ENCODE data around the gene MAPK12.
A peak's percentile ranks its signal among the peaks of the same experiment; 100 is the strongest.

MAPK12 gene

DNA sequence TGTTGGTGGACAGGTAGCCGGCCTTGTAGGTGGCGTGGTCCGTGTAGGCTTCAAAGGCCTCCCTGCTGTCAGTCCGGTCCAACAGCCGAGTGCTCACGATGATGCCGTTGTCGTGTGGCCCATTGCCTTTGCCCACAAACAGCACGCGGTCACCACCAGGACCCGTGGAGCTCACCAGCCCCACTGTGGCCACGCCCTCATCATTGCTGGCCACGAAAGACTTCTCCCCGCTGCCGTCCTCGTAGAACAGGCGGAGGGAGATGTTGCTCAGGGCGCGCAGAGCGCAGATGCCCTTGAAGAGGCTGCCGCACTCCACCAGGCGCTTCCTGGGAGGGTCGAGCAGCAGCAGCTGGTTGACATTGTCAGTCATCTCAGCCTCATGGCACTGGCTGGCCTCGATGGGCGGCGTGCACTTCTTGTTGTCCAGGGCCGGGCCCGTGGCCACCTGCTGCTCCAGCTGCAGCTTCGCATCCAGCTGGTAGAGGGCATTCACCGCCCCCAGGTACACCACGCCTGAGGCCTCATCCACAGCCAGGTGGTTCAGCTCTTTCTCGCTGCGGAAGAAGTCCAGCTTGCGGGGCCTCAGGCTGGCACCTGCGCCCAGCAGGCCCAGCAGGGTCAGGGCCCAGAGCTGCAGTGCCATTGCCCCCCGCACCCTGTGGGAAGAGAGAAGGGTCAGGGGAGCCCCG, 28.6 kb upstream of the MAPK12 start:
- TF ChIP-seq, protein P1, sequence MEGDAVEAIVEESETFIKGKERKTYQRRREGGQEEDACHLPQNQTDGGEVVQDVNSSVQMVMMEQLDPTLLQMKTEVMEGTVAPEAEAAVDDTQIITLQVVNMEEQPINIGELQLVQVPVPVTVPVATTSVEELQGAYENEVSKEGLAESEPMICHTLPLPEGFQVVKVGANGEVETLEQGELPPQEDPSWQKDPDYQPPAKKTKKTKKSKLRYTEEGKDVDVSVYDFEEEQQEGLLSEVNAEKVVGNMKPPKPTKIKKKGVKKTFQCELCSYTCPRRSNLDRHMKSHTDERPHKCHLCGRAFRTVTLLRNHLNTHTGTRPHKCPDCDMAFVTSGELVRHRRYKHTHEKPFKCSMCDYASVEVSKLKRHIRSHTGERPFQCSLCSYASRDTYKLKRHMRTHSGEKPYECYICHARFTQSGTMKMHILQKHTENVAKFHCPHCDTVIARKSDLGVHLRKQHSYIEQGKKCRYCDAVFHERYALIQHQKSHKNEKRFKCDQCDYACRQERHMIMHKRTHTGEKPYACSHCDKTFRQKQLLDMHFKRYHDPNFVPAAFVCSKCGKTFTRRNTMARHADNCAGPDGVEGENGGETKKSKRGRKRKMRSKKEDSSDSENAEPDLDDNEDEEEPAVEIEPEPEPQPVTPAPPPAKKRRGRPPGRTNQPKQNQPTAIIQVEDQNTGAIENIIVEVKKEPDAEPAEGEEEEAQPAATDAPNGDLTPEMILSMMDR (IDR thresholded peaks at IDR 0.05) = no peak
- no peaks in the 10 kb centered on the region for H3K27me3 ChIP-seq (ENCODE audit: control insufficient read depth, insufficient read depth, low read length)
- no peak overlapping the region for H3K4me2 ChIP-seq (ENCODE audit: low read length)
- H3K9me3 ChIP-seq (ENCODE audit: control insufficient read depth, low read length) = no peaks in the 10 kb centered on the region
- H3K27ac ChIP-seq = no peak overlapping the region
- H3K79me2 ChIP-seq = peaks cover 31% of the 10 kb centered on the region
- H3K4me3 ChIP-seq (ENCODE audit: low read depth, low read length) = no peak overlapping the region
- H3K4me1 ChIP-seq = peaks cover 17% of the 10 kb centered on the region
- no peaks in the 10 kb centered on the region for H3K36me3 ChIP-seq (ENCODE audit: control insufficient read depth, insufficient read depth, low read length)
- H3K9ac ChIP-seq = no peak overlapping the region
- H2AFZ ChIP-seq = no peak overlapping the region

DNA sequence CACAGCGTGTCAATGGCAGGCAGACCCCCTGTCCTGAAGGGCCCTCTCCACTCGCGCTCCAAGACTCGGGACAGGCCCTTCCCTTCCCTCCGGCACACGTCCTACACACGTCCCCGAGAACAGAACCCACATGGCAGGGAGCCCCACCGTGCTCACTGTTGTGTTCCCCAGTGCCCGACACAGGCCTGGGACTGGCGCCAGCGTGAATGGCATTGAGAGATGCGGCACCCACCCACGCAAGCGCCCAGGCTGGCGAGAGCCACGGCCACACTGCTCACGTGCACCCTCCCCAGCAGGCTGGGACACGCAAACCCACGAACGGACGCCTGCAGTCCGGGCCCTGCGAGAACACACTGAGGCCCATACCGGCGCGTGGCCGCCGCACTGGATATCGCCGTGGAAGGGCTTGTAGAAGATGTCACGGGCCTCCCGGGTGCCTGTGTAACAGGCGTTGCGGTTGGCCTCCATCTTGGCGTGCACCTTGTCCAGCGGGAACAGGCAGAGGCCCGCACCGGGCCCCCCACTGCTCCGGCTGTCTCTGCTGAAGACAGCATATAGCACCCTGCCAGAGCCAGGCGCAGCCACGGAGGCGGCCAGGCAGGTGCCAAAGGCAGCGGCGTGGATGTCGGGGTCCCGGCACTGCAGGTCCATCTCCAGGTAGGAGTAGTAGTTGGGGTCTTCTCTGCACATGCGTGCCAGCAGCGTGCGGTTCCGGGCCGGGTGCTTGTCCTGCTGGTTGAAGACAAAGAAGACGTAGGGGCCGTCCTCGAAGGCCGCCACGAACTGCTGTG, 27.9 kb upstream of the MAPK12 start:
- H3K4me1 ChIP-seq = peaks cover 13% of the 10 kb centered on the region
- no peaks in the 10 kb centered on the region for H3K9me3 ChIP-seq (ENCODE audit: control insufficient read depth, low read length)
- H3K9ac ChIP-seq = no peak overlapping the region
- TF ChIP-seq, protein P1 (IDR thresholded peaks at IDR 0.05) = no peak
- no peak overlapping the region for H3K27ac ChIP-seq
- peaks cover 31% of the 10 kb centered on the region for H3K79me2 ChIP-seq
- no peaks in the 10 kb centered on the region for H3K27me3 ChIP-seq (ENCODE audit: control insufficient read depth, insufficient read depth, low read length)
- no peak overlapping the region for H3K4me3 ChIP-seq (ENCODE audit: low read depth, low read length)
- no peak overlapping the region for H3K4me2 ChIP-seq (ENCODE audit: low read length)
- H3K36me3 ChIP-seq (ENCODE audit: control insufficient read depth, insufficient read depth, low read length) = no peaks in the 10 kb centered on the region
- no peak overlapping the region for H2AFZ ChIP-seq

DNA sequence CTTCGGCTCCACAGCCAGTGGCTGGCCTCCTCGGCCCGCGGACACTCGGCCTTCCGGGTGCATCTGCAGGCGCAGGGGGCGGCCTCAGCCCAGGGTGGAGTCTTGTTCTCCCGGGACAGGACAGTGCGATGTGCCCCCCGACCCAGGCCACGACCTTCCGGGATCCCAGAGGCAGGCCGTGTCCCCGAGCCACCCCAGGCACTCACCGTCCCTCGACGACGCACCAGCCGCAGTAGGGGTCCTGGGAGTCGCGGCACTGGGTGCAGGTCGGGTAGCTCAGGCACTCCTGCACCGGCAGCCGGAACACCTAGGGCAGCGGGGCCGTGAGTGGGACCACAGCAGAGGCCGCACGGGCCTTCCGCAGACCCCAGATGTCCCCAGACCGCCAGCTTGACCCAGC, 26.2 kb upstream of the MAPK12 start:
- H3K79me2 ChIP-seq = peaks cover 30% of the 10 kb centered on the region
- peaks cover 9% of the 10 kb centered on the region for H3K4me1 ChIP-seq
- no peaks in the 10 kb centered on the region for H3K36me3 ChIP-seq (ENCODE audit: control insufficient read depth, insufficient read depth, low read length)
- H3K27ac ChIP-seq = no peak overlapping the region
- H3K4me2 ChIP-seq (ENCODE audit: low read length) = no peak overlapping the region
- no peak overlapping the region for H3K4me3 ChIP-seq (ENCODE audit: low read depth, low read length)
- no peaks in the 10 kb centered on the region for H3K9me3 ChIP-seq (ENCODE audit: control insufficient read depth, low read length)
- H3K9ac ChIP-seq = no peak overlapping the region
- TF ChIP-seq, protein P1 (IDR thresholded peaks at IDR 0.05) = no peak
- no peak overlapping the region for H2AFZ ChIP-seq
- no peaks in the 10 kb centered on the region for H3K27me3 ChIP-seq (ENCODE audit: control insufficient read depth, insufficient read depth, low read length)

DNA sequence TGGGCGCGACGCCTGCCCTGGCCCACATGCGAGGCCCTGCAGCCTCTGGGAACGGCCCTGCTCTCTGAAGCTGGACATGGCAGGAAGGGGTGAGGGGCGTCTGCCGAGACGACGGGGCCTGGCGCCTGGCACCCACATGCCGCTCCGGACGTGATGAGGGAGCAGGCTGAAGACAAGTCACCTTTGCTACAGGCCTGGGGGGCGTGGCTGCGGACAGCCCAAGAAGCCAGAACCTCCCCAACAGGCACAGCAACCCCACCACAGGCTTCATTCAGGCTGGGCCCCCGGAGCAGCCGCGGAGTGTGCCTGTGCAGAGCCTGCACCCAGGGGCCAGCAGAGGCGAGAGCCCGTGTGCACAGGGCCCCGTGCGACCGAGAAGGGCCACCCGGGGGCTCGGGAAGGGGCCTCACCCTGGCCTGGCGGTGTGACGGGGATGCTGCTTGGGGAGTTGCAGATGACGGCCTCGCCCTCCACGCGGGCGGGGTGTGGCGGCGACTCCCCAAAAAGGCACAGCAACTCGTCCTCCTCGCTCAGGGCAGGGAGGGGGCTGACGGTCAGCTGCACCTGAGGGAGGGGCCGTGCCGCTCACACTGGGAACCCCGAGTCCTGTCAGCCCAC, 25.3 kb upstream of the MAPK12 start:
- Histone ChIP-seq H3K9ac (no peak overlapping the region), H3K4me2 (ENCODE audit: low read length) (peak overlapping the region; percentile 50), H3K4me1 (peaks cover 9% of the 10 kb centered on the region), H3K79me2 (peaks cover 27% of the 10 kb centered on the region), H3K27ac (peak overlapping the region; percentile 57), H2AFZ (no peak overlapping the region), H3K36me3 (ENCODE audit: control insufficient read depth, insufficient read depth, low read length) (no peaks in the 10 kb centered on the region), H3K27me3 (ENCODE audit: control insufficient read depth, insufficient read depth, low read length) (no peaks in the 10 kb centered on the region), H3K9me3 (ENCODE audit: control insufficient read depth, low read length) (no peaks in the 10 kb centered on the region), H3K4me3 (ENCODE audit: low read depth, low read length) (no peak overlapping the region)
- TF ChIP-seq, protein P1 (IDR thresholded peaks at IDR 0.05) = no peak
